Right cardiac atrium (tissue), 5 donors: ENCODE measurements around the gene STARD3. TPM values are rescaled to one million over a fixed set of nuclear protein-coding genes. Genes with fewer than 3 reads are reported as not detected.

Experiments
- ATAC-seq, 2 donors: fragments of 200-7000 bp; cut with Tn5 transposase; one replicate each; pipeline versions ENCODE4 v1.8.0 to v1.9.1; 2020; ENCODE audit warnings: moderate library complexity in 2 of 2, mild to moderate bottlenecking in 1 of 2
- DNase-seq, 3 donors: peaks; one replicate each; pipeline ENCODE4 v3.0.0-alpha.2; 2020
- H3K27ac ChIP-seq: one replicate; pipeline ENCODE4 v1.5.1; 2013; ENCODE audit warnings: mild to moderate bottlenecking, low read length, control low read depth, moderate library complexity
- H3K27me3 ChIP-seq: one replicate; pipeline ENCODE4 v1.6.1; 2013; ENCODE audit not compliant: control insufficient read depth, insufficient read depth
- H3K4me1 ChIP-seq: one replicate; pipeline ENCODE4 v1.6.1; 2013; ENCODE audit warnings: low read length; ENCODE audit not compliant: control insufficient read depth, insufficient read depth
- H3K4me3 ChIP-seq: one replicate; pipeline ENCODE4 v1.5.1; 2013; ENCODE audit warnings: low read length, control low read depth
- H3K9me3 ChIP-seq: one replicate; pipeline ENCODE4 v1.6.1; 2013; ENCODE audit warnings: low read length; ENCODE audit not compliant: control insufficient read depth
- WGBS: extraction: QIAGEN DNeasy Blood & Tissue Kit; methylation state at CpG from one replicate; pipeline ENCODE4 v1.1.7; 2013; 5-methylcytosine and 5-hydroxymethylcytosine counted together
- intact Hi-C, 4 donors: fragments of 100-400 bp; cut with DNase I; formaldehyde crosslinking; loops; one replicate each; pipeline versions ENCODE4 v1.11.0 to v1.14.0; 2022 to 2023
- polyA plus RNA-seq: library from polyadenylated mRNA; stranded (reverse); fragments of 200-250 nt; gene quantifications from one replicate; pipeline ENCODE4 v1.2.3, GENCODE V29; 2013
- total RNA-seq, 4 donors: library from RNA; stranded (reverse); fragmentation: NEBNext Ultra II Directional; extraction: Animal tissue kit (Norgen Biotek cat#: 25700); gene quantifications; one replicate each; pipeline ENCODE4 v1.2.1, GENCODE V29; 2021
- donor health status: healthy with polysubstance abuse.
- donor health status: DM: no; HTN: yes; CAD: no.
- donor health status: DM: no; HTN: no; CAD: no.
- donor health status: DM: no; HTN: yes; CAD: no; lungs with severe emphysema.
- donor health status: DM: yes; HTN: yes; CAD: no.

STARD3 gene
- total and polyA plus RNA-seq, 5 donors, result 19.2 to 26.2 (median 22.7) TPM

GRCh38 chr17:39676198-39676819 lies 39.4 kb downstream of the STARD3 start:
- peak; percentile 34 to 44 for ATAC-seq
- DNase-seq, result peak; percentile 76 to 93 (median 92)
- Histone ChIP-seq H3K4me1 (peaks cover 22% of the 10 kb centered on the region), H3K9me3 (no peaks in the 10 kb centered on the region), H3K4me3 (no peak overlapping the region), H3K27ac (peak overlapping the region; percentile 91), H3K27me3 (no peaks in the 10 kb centered on the region)
- intact Hi-C loops, result loop anchor here in 1 of 4 donors (10.0 kb wide), 1 partner anchor 52 kb away; the partner anchor contains the start of gene PPP1R1B
- WGBS, result 39% methylated on average over 7 of the region's 7 CpGs

GRCh38 chr17:39677072-39677471 lies 40.1 kb downstream of the STARD3 start:
- WGBS, result 58% methylated on average over 8 of the region's 8 CpGs
- intact Hi-C loops, result loop anchor here in 1 of 4 donors (10.0 kb wide), 1 partner anchor 52 kb away; the partner anchor contains the start of gene PPP1R1B
- H3K27me3 ChIP-seq, result no peaks in the 10 kb centered on the region
- ATAC-seq (no peak), DNase-seq (peak in 2 of 3 donors; percentile 33 to 40)
- no peak overlapping the region for H3K4me3 ChIP-seq
- H3K9me3 ChIP-seq, result no peaks in the 10 kb centered on the region
- peaks cover 22% of the 10 kb centered on the region for H3K4me1 ChIP-seq
- peak overlapping the region; percentile 91 for H3K27ac ChIP-seq

- no peak overlapping the region for H3K4me3 ChIP-seq
- peak; percentile 73 to 92 (median 87) for DNase-seq
- 41% methylated on average over 13 of the region's 13 CpGs for WGBS
- H3K4me1 ChIP-seq, result peaks cover 22% of the 10 kb centered on the region
- peak; percentile 62 to 65 for ATAC-seq
- peak overlapping the region; percentile 91 for H3K27ac ChIP-seq
- intact Hi-C loops, result loop anchor here in 1 of 4 donors (10.0 kb wide), 1 partner anchor 53 kb away; the partner anchor contains the start of gene PPP1R1B
- no peaks in the 10 kb centered on the region for H3K9me3 ChIP-seq
- no peaks in the 10 kb centered on the region for H3K27me3 ChIP-seq
These were observed 40.8 kb downstream of the STARD3 start for GRCh38 chr17:39677542-39678339.

- Histone ChIP-seq H3K27me3 (no peaks in the 10 kb centered on the region), H3K4me1 (peaks cover 22% of the 10 kb centered on the region), H3K9me3 (no peaks in the 10 kb centered on the region), H3K27ac (peak overlapping the region; percentile 84), H3K4me3 (no peak overlapping the region)
- ATAC-seq (no peak), DNase-seq (peak in 2 of 3 donors; percentile 34 to 55)
- intact Hi-C loops, result loop anchor here in 1 of 4 donors (10.0 kb wide), 1 partner anchor 54 kb away; the partner anchor contains the start of gene PPP1R1B
- WGBS, result 79% methylated on average over 13 of the region's 13 CpGs
These were observed 41.6 kb downstream of the STARD3 start for GRCh38 chr17:39678340-39679116.

- DNase-seq, result peak; percentile 38 to 72 (median 53)
- Histone ChIP-seq H3K9me3 (no peaks in the 10 kb centered on the region), H3K27me3 (no peaks in the 10 kb centered on the region), H3K4me3 (no peak overlapping the region), H3K27ac (peak overlapping the region; percentile 84), H3K4me1 (peaks cover 22% of the 10 kb centered on the region)
- intact Hi-C loops, result loop anchor here in 1 of 4 donors (10.0 kb wide), 1 partner anchor 55 kb away; the partner anchor contains the start of gene PPP1R1B
- 56% methylated on average over 12 of the region's 12 CpGs for WGBS
- ATAC-seq, result peak; percentile 34 to 44
These were observed 42.7 kb downstream of the STARD3 start for GRCh38 chr17:39679521-39680192.

GRCh38 chr17:39683295-39683939 lies 46.5 kb downstream of the STARD3 start:
- H3K4me1 ChIP-seq, result peaks cover 2% of the 10 kb centered on the region
- WGBS, result 89% methylated on average over 9 of the region's 9 CpGs
- H3K27me3 ChIP-seq, result no peaks in the 10 kb centered on the region
- H3K4me3 ChIP-seq, result no peak overlapping the region
- ATAC-seq, result no peak
- DNase-seq, result peak in 1 of 3 donors; percentile 11
- no peaks in the 10 kb centered on the region for H3K9me3 ChIP-seq
- intact Hi-C loops, result no loop called here
- no peak overlapping the region for H3K27ac ChIP-seq

GRCh38 chr17:39684369-39685192 lies 47.6 kb downstream of the STARD3 start:
- DNase-seq (peak; percentile 2 to 41 (median 38)), ATAC-seq (no peak)
- H3K27ac ChIP-seq, result no peak overlapping the region
- no peaks in the 10 kb centered on the region for H3K9me3 ChIP-seq
- no peak overlapping the region for H3K4me3 ChIP-seq
- H3K27me3 ChIP-seq, result no peaks in the 10 kb centered on the region
- WGBS, result 91% methylated on average over 12 of the region's 12 CpGs
- H3K4me1 ChIP-seq, result no peaks in the 10 kb centered on the region
- intact Hi-C loops, result no loop called here

- H3K27me3 ChIP-seq, result no peaks in the 10 kb centered on the region
- no peak overlapping the region for H3K27ac ChIP-seq
- no peaks in the 10 kb centered on the region for H3K4me1 ChIP-seq
- DNase-seq (no peak), ATAC-seq (no peak)
- intact Hi-C loops, result no loop called here
- 59% methylated on average over 6 of the region's 6 CpGs for WGBS
- peak overlapping the region; percentile 96 for H3K4me3 ChIP-seq
- no peaks in the 10 kb centered on the region for H3K9me3 ChIP-seq
These were observed 50.2 kb downstream of the STARD3 start for GRCh38 chr17:39687101-39687545.
